DND-41 (cell line): ENCODE measurements around the gene RARB.

ENCODE experiments used
- EZH2 ChIP-seq: IDR thresholded peaks from 3 replicates; pipeline ENCODE4 v1.6.1; 2012; ENCODE audit warnings: borderline replicate concordance, low read depth, mild to moderate bottlenecking, moderate library complexity, low read length, inconsistent platforms; ENCODE audit not compliant: severe bottlenecking
- TF ChIP-seq, protein P1 (sequence below): IDR thresholded peaks from 2 replicates; pipeline ENCODE4 v1.5.1; 2012; ENCODE audit warnings: borderline replicate concordance, low read length, moderate library complexity, mild to moderate bottlenecking; ENCODE audit not compliant: poor library complexity, severe bottlenecking; ENCODE audit errors: extremely low read depth

DNA sequence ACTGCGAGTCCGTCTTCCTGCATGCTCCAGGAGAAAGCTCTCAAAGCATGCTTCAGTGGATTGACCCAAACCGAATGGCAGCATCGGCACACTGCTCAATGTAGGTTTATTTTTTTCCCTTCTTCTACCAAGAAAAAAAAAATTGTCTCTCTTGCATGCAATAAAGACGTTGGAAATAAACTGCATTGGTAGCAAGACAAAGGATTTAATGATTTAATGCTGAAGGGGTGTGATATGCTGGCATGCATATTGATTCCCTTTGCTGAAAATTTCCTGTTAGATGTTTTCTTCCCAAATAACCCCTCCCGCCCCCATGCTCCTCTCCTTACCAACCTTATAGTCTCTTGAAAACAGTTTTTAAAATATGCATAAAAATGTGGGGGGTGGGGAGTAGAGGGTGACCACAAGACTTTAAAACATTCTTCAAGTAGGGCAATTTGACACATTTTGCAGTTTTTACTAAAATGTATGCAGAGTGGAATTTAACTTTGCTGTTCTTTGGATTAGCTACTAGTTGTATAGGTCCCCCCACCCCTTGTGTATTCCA is 799 bp downstream of the RARB start:
- TF ChIP-seq, protein P1, sequence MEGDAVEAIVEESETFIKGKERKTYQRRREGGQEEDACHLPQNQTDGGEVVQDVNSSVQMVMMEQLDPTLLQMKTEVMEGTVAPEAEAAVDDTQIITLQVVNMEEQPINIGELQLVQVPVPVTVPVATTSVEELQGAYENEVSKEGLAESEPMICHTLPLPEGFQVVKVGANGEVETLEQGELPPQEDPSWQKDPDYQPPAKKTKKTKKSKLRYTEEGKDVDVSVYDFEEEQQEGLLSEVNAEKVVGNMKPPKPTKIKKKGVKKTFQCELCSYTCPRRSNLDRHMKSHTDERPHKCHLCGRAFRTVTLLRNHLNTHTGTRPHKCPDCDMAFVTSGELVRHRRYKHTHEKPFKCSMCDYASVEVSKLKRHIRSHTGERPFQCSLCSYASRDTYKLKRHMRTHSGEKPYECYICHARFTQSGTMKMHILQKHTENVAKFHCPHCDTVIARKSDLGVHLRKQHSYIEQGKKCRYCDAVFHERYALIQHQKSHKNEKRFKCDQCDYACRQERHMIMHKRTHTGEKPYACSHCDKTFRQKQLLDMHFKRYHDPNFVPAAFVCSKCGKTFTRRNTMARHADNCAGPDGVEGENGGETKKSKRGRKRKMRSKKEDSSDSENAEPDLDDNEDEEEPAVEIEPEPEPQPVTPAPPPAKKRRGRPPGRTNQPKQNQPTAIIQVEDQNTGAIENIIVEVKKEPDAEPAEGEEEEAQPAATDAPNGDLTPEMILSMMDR: no peak
- TF ChIP-seq EZH2: no peak
